Epithelial cell of esophagus (primary cell): ENCODE measurements around the gene KIF5A.

Experiments used
- DNase-seq: peaks from one replicate; pipeline ENCODE4 v3.0.0; 2010; ENCODE audit warnings: low read depth
- H3K4me3 ChIP-seq: 2 replicates; pipeline ENCODE4 v1.5.1; 2011; ENCODE audit warnings: mild to moderate bottlenecking, low read length, control low read depth
- CTCF ChIP-seq: IDR thresholded peaks from 2 replicates; pipeline ENCODE4 v1.5.1; 2011; ENCODE audit warnings: low read depth, mild to moderate bottlenecking, low read length, control low read depth, inconsistent platforms; ENCODE audit not compliant: insufficient read depth; ENCODE audit errors: missing control alignments

The KIF5A gene

GRCh38 chr12:57609781-57610553 lies 60.1 kb downstream of the KIF5A start:
- TF ChIP-seq CTCF: no peak
- DNase-seq: no peak
- no peak overlapping the region for H3K4me3 ChIP-seq

- no peak for TF ChIP-seq CTCF
- H3K4me3 ChIP-seq: peak overlapping the region; percentile 41
- DNase-seq: no peak
Observed at GRCh38 chr12:57610554-57611107, 60.8 kb downstream of the KIF5A start.

- DNase-seq: no peak
- H3K4me3 ChIP-seq: peak within 1 kb of the TSS; percentile 41
- TF ChIP-seq CTCF: no peak
Observed at GRCh38 chr12:57611108-57611826, 61.4 kb downstream of the KIF5A start, which contains the start of gene ARHGEF25. Gene ARHGEF25, plus strand, starts transcription at chr12:57611435. Its CDS starts 460 bp downstream, at chr12:57611895.

GRCh38 chr12:57611827-57612710 lies 62.2 kb downstream of the KIF5A start:
- no peak overlapping the region for H3K4me3 ChIP-seq
- DNase-seq: no peak

GRCh38 chr12:57612711-57613426 lies 63.0 kb downstream of the KIF5A start:
- H3K4me3 ChIP-seq: no peak overlapping the region
- DNase-seq: no peak

More at GRCh38 chr12:57611827-57612710, 62.2 kb downstream of the KIF5A start:
- no peak for TF ChIP-seq CTCF

More at GRCh38 chr12:57612711-57613426, 63.0 kb downstream of the KIF5A start:
- TF ChIP-seq CTCF: no peak
